SKM-1 (cell line): ENCODE measurements around the gene KRT81.
"Not testable (repeated sequence)": the region's sequence is repeated elsewhere in the genome, so short reads cannot be mapped to it uniquely, and the experiment has no call there.

Experiments used
- DNase-seq: peaks from one replicate; lab custom pipeline; 2025; ENCODE audit not compliant: unreplicated experiment; lab: John Stamatoyannopoulos, UW

The KRT81 gene

GRCh38 chr12:52243856-52244614 lies 47.3 kb downstream of the KRT81 start:
- no peak for DNase-seq

GRCh38 chr12:52243259-52243855 lies 48.0 kb downstream of the KRT81 start:
- no peak for DNase-seq

- DNase-seq = no peak
These were observed 48.7 kb downstream of the KRT81 start for GRCh38 chr12:52242442-52243258.

- no peak for DNase-seq
These were observed 50.0 kb downstream of the KRT81 start for GRCh38 chr12:52241205-52241842.

GRCh38 chr12:52240247-52240646 lies 51.1 kb downstream of the KRT81 start:
- DNase-seq = not testable (repeated sequence)

- DNase-seq = no peak
These were observed 51.6 kb downstream of the KRT81 start for GRCh38 chr12:52239767-52240166.

GRCh38 chr12:52238916-52239646 lies 52.3 kb downstream of the KRT81 start:
- DNase-seq = no peak

GRCh38 chr12:52238207-52238840 lies 53.0 kb downstream of the KRT81 start:
- DNase-seq = no peak

- no peak for DNase-seq
These were observed 54.8 kb downstream of the KRT81 start for GRCh38 chr12:52236386-52237050.
